Fibroblast of the aortic adventitia (primary cell): Measurements from ENCODE around the gene SMC1A. TPM values are rescaled to one million over a fixed set of nuclear protein-coding genes. Genes with fewer than 3 reads are reported as not detected.
A peak's percentile ranks its signal among the peaks of the same experiment; 100 is the strongest.
"Not testable (repeated sequence)": the region's sequence is repeated elsewhere in the genome, so short reads cannot be mapped to it uniquely, and the experiment has no call there.

Experiments
- DNase-seq: peaks from one replicate; pipeline ENCODE4 v3.0.0-alpha.2; 2010; ENCODE audit warnings: low read depth
- H3K4me3 ChIP-seq: 2 replicates; pipeline ENCODE4 v1.5.1; 2011; ENCODE audit warnings: low read depth, mild to moderate bottlenecking, control low read depth, low read length, moderate library complexity
- CTCF ChIP-seq: IDR thresholded peaks from 2 replicates; pipeline ENCODE4 v1.5.1; 2011; ENCODE audit warnings: mild to moderate bottlenecking, low read length, control low read depth, inconsistent platforms; ENCODE audit not compliant: insufficient read depth
- total RNA-seq: library from RNA; depleted of rRNA; stranded (reverse); fragments of >200 nt; gene quantifications from 2 replicates; pipeline ENCODE4 v1.2.3, GENCODE V29; 2012; ENCODE audit warnings: low replicate concordance

The SMC1A gene
- total RNA-seq, 1 donor: 40.0 TPM

- DNase-seq: no peak
- H3K4me3 ChIP-seq: no peak overlapping the region
- no peak for TF ChIP-seq CTCF
These were observed 7.3 kb upstream of the SMC1A start for GRCh38 chrX:53429755-53430154.

GRCh38 chrX:53422861-53423306 lies 430 bp upstream of the SMC1A start, which contains the start of gene RIBC1:
TSS of gene RIBC1 (plus strand) at chrX:53422873. CDS start at chrX:53426277, 3,404 bp downstream.
- DNase-seq: no peak
- H3K4me3 ChIP-seq: peak within 1 kb of the TSS; percentile 81
- TF ChIP-seq CTCF: no peak

DNA sequence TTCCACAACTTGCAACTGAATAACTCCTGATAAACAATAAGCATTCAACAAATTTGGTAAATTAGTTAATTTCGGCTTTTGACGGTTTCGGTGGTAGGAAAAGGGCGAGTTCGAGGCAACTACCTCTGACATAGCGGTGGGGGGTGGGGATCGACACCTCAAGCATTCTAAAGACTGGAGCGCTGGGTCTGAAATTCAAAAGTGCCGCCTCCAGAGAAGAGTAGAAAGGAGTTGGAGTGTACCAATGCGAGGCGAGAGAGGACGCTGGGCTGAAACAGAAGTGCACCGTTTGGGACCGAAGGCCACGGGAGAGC lies 725 bp downstream of the SMC1A start:
- TF ChIP-seq CTCF: no peak
- H3K4me3 ChIP-seq: peak overlapping the region; percentile 81
- no peak for DNase-seq

DNA sequence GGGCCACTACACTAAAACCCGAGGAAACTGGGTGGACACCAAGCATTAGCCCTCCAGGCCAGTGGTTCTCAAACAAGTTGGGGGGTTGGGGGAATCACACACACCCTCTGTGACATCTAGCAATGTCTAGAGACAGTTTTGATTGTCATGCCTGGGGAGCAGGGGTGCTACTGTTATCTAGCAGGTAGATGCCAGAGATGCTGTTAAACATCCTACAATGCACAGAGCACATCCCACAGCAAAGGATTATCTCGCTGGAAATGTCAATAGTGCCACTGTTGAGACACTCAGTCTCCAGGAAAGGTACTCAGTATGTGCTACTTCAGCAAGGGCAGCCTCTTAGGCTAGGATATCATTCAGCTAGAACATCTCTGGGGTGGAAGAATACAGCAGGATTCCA lies 1.3 kb downstream of the SMC1A start:
- no peak for DNase-seq

GRCh38 chrX:53420351-53420750 lies 2.1 kb downstream of the SMC1A start:
- not testable (repeated sequence) for H3K4me3 ChIP-seq, DNase-seq

More for the DNA sequence above, 1.3 kb downstream of the SMC1A start:
- peak overlapping the region; percentile 81 for H3K4me3 ChIP-seq
- TF ChIP-seq CTCF: no peak

DNA sequence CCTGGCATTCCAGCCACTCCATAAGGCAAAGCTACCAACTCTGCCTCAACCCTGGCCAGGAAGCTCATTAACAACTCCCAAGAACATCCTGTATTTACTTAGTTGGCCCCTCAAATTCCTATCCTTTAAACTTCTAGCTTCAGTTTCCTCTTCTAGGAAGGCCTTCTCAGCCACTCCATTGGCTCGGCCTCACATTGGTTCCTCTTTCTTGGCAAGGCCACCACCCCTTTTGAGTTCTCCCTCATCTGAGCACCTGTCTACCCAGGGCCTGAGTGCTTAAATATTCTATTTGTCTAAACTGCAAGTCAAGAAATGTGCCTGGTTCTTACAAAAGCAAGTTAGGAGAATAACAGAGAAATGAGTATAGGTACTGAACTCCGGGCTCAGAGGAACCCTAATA lies 10.0 kb downstream of the SMC1A start:
- TF ChIP-seq CTCF: no peak
- DNase-seq: no peak
- no peak overlapping the region for H3K4me3 ChIP-seq

DNA sequence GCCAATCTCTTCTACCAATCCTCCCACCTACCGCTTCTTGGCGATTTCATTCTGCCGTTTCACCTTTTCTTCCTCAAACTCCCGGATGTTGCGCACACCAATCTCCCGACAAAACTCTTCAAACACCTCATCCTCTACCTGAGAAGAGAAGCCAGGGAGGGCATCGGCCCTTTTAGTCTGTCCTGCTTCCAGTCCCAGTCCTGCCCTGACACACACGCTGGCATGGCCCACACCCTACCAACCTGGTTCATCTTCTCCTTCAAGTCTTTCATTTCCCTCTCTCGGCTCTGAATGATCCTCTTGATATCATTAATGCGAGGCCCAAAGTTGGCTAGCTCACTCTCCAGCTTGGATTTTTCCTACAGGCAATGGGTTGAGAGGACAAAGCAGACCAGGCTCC lies 18.9 kb downstream of the SMC1A start:
- TF ChIP-seq CTCF: no peak
- H3K4me3 ChIP-seq: no peak overlapping the region
- DNase-seq: no peak
